Bronchial epithelial cell (primary cell): ENCODE data around the gene AFAP1L2. TPM values are rescaled to one million over a fixed set of nuclear protein-coding genes. Genes with fewer than 3 reads are reported as not detected.

Source experiments
- DNase-seq: peaks from one replicate; pipeline ENCODE4 v3.0.0-alpha.2; 2010; ENCODE audit warnings: low read depth
- FAIRE-seq: peaks from 2 replicates; lab custom pipeline; 2011; peaks lifted over from hg19 to GRCh38; lab: Jason Lieb, UNC
- H3K27me3 ChIP-seq: 2 replicates; pipeline ENCODE4 v1.5.1; 2011; ENCODE audit warnings: low read length; ENCODE audit not compliant: control insufficient read depth, insufficient read depth
- H3K36me3 ChIP-seq: 2 replicates; pipeline ENCODE4 v1.5.1; 2011; ENCODE audit warnings: low read length; ENCODE audit not compliant: control insufficient read depth, insufficient read depth
- H3K4me3 ChIP-seq: 2 replicates; pipeline ENCODE4 v1.5.1; 2011; ENCODE audit warnings: mild to moderate bottlenecking, low read depth, low read length, control low read depth
- total RNA-seq: library from RNA; depleted of rRNA; stranded (reverse); fragments of >200 nt; gene quantifications from 2 replicates; pipeline ENCODE4 v1.2.1, GENCODE V29; 2014
- TF ChIP-seq, protein P1 (sequence below): IDR thresholded peaks from 2 replicates; pipeline ENCODE4 v1.5.1; 2011; ENCODE audit warnings: mild to moderate bottlenecking, moderate library complexity, low read length, control low read depth, inconsistent platforms; ENCODE audit not compliant: insufficient read depth, severe bottlenecking

The AFAP1L2 gene
- total RNA-seq, 1 donor from 2014 or later, result 6.8 TPM

DNA sequence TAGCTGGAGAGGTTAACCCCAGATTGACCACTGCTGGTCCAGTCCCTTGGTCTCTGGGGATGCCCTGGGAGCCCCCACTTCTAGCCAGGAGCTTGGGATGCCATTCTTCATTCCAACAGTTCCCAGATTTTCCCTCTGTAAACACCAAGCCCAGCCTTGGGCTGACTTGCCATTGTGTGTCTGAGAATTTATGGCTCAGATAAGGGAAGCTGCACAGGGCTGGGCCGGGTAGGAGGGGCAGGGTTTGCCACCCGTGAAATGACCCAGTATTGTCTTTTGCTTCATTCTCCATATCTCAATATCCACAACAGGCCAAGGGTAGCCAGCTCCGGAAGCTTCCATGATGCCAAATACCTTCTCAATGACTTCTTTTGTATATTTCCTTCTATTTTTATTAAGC is 32.1 kb downstream of the AFAP1L2 start:
- DNase-seq (no peak), FAIRE-seq (no peak)
- no peaks in the 10 kb centered on the region for H3K36me3 ChIP-seq
- H3K27me3 ChIP-seq, result no peaks in the 10 kb centered on the region
- no peak overlapping the region for H3K4me3 ChIP-seq
- TF ChIP-seq, protein P1, sequence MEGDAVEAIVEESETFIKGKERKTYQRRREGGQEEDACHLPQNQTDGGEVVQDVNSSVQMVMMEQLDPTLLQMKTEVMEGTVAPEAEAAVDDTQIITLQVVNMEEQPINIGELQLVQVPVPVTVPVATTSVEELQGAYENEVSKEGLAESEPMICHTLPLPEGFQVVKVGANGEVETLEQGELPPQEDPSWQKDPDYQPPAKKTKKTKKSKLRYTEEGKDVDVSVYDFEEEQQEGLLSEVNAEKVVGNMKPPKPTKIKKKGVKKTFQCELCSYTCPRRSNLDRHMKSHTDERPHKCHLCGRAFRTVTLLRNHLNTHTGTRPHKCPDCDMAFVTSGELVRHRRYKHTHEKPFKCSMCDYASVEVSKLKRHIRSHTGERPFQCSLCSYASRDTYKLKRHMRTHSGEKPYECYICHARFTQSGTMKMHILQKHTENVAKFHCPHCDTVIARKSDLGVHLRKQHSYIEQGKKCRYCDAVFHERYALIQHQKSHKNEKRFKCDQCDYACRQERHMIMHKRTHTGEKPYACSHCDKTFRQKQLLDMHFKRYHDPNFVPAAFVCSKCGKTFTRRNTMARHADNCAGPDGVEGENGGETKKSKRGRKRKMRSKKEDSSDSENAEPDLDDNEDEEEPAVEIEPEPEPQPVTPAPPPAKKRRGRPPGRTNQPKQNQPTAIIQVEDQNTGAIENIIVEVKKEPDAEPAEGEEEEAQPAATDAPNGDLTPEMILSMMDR, result no peak

DNA sequence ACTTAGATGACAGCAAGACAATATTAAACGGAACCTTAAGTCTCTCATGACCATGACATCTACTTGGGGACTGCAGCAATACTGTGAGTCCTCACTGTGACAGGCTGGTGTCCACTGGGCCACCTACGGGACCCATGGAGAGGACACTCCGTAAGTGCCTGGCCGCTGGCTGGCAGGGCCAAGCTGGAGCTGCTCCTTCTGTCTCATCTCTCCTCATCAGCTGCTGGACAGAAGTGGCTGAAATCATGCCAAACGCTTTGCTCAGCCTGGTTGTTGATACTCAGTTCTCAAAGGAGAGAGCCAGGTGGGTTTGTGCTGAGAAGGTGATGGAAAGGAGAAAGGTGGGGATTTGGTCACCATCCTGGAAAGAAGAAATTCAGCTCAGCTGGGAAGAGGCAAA is 33.3 kb downstream of the AFAP1L2 start:
- FAIRE-seq (no peak), DNase-seq (no peak)
- Histone ChIP-seq H3K27me3 (no peaks in the 10 kb centered on the region), H3K4me3 (no peak overlapping the region), H3K36me3 (no peaks in the 10 kb centered on the region)
- TF ChIP-seq, protein P1, result no peak

DNA sequence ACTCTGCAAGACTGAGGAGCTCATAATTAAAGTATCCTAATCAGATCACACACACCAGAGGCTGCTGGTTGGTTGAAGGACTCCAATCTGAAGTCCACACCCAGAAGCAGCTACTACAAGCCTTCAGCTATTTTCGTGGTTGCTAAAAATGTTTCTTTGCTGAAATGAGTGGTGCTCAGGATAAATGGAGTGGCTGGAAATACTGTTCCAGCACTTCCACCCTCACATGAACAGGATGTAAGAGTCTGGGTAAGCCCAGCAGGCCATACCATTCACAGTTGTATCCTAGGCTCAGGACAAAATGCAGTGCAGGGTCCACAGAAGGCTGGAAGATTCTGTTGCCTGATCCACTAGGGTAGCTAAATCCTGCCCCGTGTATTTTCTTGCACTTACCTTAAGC is 34.1 kb downstream of the AFAP1L2 start:
- TF ChIP-seq, protein P1, result no peak

DNA sequence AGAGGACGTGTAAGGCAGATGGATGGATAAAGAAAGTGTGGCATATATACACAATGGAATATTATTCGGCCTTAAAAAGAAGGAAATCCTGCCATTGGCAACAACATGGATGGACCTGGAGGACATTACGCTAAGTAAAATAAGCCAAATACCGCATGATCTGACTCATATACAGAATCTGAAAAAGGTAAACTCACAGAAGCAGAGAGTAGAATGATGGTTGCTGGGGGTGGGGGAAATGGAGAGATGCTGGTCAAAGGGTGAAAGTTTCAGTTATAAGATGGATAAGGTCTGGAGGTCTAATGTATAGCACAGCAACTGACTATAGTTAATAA is 36.3 kb downstream of the AFAP1L2 start:
- Histone ChIP-seq H3K27me3 (no peaks in the 10 kb centered on the region), H3K36me3 (no peaks in the 10 kb centered on the region), H3K4me3 (no peak overlapping the region)
- DNase-seq, result no peak
- FAIRE-seq, result no peak
- TF ChIP-seq, protein P1, result no peak

More for the DNA sequence above, 34.1 kb downstream of the AFAP1L2 start:
- no peaks in the 10 kb centered on the region for H3K36me3 ChIP-seq
- no peak for DNase-seq
- no peaks in the 10 kb centered on the region for H3K27me3 ChIP-seq
- no peak overlapping the region for H3K4me3 ChIP-seq
- no peak for FAIRE-seq

DNA sequence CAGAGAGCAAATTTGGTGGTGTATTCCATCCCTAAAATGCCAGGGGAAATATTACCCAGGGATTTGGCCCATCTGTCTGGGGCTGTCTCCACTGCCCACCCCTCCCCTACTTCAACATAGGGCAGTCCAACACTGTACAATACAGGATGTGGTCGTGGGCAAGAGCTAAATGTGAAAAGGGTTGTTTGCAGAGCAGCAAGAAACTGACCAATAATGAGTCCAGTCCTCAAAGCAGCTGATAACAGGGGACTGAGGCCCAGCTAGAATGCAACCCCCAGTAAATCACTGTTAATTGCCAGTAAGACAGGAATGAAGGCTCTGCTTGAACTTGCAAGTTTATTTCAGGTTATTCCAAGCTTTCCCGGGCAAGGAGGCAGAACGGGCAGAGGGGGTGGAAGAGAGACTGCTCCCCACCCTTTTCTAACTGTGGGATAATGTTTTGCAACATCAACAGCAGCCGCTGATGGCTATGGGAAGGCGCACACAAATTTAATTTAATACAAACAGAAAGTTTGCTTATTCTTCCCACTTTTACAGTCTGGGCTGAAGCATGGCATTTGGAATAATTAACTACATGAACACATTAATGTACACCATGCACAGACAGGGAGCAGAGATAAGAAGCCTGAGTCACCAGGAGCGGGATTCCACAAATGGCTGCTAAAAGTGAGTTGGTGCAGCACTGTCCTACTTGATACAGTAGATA is 36.8 kb downstream of the AFAP1L2 start:
- Histone ChIP-seq H3K4me3 (no peak overlapping the region), H3K36me3 (no peaks in the 10 kb centered on the region), H3K27me3 (no peaks in the 10 kb centered on the region)
- no peak for FAIRE-seq
- TF ChIP-seq, protein P1, result no peak
- peak; percentile 59 for DNase-seq

DNA sequence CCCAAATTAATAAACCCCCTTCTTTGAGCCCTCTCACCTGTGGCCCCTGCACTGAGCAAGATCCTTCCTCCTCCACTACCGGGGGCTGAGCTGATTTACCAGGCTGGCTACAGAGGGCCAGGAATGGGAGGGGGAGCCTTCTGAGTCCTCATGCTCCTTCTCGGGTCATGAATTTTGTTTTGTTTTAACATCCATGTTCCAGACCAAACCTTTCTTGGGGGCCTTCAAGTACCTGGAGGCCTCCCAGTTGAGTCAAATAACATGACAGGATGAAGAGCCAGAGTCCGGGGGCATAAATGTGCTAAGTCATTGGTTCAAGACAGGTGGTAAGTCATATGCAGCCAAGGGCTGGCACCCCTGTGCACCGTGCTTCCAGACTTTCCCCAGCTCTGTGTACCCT is 39.6 kb downstream of the AFAP1L2 start:
- H3K4me3 ChIP-seq, result no peak overlapping the region
- H3K36me3 ChIP-seq, result no peaks in the 10 kb centered on the region
- H3K27me3 ChIP-seq, result no peaks in the 10 kb centered on the region
- TF ChIP-seq, protein P1, result no peak
- no peak for FAIRE-seq
- DNase-seq, result no peak
